DMS79 (cell line): ENCODE data around the gene IP6K2.

Source experiments
- DNase-seq: peaks from one replicate; lab custom pipeline; 2025; lab: John Stamatoyannopoulos, UW

IP6K2 gene

DNA sequence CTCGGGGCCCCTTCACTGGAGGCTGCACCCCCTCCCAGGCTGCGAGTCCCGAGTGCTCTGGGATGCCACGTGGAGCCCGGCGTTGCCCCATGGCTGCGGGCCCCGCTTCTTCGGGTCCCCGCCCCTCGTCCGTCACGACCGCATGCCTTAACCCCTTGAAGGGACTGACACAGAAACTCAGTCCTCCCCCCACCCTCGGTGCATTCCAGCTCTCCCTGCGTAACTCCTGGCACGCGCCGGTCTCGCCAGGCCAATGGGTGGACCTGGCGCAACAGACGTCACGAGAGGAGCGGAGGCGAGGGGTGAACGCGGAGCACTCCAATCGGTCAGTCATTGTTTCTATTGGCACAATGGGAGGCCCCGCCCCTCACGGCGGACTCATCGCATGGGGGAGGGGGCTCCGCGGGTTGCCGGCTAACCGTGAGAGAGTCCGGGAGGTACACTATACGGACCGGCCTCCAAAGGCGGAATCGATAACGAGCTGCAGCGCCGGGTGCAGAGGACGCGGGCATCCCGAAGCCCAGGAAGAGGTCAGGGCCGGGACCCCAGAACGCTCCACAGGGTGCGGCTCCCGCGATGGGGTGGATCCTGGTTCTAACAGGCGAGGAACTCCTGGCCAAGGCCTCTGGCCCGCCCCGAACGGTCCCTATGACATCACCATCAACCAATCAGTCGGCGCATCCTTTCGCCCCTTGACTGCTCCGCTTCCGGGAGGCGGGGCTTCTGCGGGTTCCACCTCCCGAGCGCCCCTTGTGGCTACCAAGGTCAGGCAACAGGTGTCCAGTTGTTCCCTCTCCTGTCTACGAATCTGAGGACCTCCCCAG, 53.3 kb downstream of the IP6K2 start:
- peak; percentile 85 for DNase-seq

DNA sequence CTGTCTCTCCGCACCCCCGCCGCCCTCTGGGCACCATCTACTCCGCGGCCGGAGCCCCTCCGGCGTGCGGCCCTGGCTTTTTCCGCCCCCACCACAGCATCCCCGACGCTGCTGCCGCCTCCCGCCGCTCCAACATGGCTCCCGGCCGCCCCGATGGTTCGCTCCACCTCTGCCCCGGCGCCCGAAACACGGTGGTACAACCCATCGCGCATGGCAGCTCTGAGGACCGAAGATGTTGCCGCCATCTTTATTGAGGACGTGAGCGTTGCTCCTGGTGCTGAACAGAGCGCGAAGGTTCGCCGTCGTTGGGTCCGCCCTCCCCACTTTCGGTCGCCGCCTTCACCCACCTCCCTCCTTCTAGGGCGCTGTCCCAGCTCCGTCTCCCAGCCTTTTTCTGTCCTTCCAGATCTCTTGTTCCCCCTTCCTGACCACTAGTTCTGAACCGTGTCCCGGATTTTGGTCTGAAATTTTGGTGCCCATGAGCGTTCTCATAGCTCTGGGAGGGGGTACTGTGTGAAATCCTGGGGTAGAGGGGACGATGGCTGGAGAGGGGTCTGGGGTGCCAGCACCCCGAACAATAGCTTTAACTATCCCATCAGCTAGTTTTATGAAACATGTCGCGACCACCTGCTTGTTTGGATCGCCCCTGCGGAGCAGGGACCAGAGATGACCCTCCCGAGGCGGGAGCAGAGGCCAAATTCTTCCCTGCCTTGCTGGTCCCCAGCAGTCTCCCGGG, 54.1 kb downstream of the IP6K2 start, which contains the start of gene CELSR3:
Gene CELSR3 (minus strand): TSS at position 134 of the 736 bp plus-strand sequence. CDS start 252 bp downstream, outside the sequence.
- DNase-seq, result peak; percentile 68

DNA sequence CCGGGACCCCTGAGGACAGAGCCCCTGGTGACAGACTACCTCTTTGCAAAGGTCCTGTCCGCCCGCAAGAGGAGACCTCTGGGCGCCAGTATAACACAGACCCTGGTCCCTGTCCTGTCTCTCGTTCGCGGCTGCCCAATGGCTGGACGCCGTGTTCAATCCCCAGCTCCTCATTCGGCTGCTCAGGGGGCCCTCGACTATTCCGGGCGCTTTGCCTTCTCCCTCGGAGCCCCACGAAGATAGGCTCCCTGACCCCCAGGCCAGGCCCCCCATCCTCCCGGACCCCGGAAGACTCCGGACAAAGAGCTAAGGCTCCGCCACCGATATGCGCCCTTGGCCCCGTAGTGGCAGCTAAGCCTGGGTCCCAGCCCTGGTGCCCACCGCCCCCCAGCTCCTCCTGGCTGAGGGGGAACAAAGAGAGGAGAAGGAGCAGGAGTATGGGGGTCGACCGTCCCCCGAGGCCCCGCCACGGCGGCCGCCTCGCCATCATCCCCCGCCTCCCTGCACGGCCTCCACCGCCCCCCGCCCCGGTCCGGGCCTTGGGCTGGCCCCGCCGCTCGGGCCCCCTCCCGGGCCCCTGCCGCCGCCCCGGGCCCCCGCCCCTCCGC, 54.8 kb downstream of the IP6K2 start:
- DNase-seq, result no peak

DNA sequence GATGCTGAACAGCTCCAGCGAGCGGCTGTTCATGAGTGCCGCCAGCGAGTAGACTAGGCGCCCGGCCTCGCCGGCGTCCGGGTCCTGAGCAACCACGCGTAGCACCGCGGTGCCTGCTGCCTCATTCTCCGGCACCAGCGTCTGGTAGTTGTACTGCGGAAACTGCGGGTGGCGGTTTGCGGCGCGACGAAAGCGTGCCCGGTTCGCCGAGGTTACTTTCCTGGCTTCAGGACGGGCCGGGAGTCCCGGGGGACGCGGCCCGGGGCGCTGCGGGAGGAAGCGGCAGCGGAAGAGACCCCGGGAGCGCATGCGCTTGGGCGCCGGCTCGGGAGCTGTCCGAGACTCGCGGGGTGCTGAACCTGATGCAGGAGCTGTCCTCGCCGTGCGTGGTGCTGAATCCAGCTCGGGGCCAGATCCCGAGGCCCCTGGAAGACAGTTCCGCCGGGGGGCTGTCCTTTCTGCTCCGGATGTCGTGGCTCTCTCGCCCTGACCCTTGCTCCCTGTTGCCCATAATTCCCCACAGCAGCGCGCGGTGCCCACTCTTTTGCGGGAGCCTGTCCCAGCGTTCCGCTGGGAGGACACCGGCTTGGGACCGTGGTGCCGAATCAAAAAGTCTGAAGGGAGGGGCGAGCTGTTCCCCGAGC, 55.4 kb downstream of the IP6K2 start:
- no peak for DNase-seq

DNA sequence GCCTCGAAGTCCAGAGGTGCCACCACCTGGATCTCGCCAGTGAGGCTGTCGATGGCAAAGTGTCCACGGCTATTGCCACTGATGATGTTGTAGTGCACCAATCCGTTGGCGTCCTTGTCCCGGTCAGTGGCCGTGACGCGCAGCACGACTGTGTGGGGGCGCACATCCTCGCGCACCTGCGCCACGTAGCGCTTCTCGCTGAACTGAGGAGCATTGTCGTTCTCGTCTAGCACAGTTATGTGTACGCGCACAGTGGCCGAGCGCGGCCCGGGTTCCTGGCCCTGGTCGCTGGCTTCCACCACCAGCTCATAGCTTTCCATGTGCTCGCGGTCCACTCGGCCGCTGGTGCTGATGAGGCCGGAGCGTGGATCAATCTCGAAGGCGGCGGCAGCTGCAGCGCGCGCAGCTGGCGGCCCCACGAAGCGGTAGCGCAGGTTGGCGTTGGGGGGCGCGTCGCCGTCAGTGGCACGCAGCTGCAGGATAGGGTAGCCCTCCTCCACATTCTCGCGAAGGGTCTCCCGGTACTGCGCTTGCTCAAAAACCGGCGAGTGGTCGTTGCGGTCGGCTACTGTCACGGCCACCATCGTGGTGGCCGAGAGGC, 56.1 kb downstream of the IP6K2 start:
- DNase-seq, result no peak

DNA sequence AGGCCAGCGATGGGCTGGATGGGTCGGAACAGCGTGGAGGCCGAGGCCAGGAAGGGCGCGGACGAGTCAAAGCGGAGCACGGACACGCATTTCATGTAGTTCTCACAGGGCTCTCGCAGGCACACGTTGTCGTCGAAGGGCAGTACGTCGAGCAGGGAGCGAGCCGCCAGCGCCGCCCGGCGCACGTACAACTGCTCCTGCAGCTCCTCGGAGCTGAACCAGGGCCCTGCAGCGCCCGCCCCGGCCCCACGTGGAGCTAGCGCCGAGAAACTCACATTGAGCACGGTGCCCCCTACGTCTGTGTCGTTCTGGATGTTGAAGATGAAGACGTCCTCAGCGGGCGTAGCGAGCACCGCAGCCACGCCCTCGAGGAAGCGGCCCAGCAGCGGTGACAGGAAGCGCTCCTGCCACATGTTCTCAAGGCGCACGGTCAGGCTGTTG, 60.2 kb downstream of the IP6K2 start:
- DNase-seq, result no peak

DNA sequence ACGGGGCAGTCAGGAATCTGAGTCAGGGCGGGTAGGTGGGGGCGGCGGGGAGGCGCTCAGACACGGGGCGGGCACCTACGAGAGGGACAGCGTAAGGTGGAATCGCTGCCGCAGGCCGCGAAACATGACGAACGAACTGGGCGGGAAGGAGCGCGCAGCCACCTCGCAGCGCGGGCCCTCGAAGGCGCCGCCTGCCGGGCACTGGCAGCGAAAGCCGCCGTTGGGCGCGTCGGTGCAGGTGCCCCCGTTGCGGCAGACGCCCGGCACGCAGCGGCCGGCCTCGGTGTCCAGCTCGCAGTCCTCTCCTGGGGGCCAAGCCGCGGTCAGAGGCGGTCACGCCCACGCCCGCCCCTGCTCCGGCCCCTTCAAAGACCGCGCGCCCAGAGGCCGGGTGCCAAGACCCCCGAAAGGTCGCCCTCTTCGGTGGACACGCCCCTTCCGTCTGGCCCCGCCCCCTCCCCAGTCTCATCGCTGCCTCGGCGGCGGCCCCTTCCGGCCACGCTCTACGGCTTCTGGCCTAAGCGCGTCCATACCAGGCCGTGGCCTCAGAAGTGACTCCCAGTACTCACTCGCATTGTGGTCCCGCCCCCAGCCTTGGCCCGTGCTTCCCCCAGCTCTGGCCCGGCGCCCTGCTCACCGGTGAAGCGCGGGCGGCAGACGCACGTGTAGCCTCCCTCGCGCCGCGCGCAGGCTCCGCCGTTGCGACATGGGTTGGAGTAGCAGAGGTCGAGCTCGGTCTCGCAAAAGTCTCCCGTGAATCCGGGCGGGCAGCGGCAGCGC, 60.8 kb downstream of the IP6K2 start:
- no peak for DNase-seq

DNA sequence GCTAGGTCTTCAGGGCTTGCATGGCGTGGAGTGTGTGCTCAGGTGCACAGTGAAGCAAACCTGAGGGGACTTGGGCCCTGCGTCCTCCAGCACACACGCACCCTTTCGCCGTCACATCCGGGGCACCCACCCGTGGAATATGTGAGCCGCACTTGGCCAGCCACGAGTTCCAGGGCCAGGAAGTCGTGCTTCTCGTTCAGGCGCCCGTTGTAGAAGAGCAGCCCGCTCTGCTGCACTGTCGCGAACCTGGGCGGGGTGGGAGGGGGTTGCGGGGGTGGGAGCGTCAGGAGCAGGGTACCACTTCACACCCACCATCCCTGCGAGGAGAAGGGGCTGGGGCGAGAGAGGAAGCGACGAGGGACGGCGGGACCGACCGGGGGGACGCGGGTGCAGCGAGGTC, 61.4 kb downstream of the IP6K2 start:
- no peak for DNase-seq

DNA sequence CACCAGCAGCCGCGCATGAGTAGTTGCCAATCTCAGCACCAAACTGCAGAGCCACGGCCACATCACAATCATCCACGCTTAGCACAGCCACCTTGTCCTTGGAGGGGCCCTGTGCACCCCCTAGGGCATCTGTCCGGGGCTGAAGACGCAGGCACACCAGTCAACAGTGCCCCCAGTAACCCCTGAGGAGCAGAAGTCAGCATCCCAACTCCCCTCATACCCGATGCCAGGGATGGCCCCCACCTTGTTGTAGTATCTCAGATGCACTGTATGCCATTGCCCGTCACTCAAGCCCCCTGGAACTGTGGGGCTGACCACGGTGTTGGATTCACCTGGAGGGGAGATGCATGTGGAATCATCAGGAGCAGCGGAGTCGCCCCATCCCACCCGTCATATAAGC, 62.0 kb downstream of the IP6K2 start:
- no peak for DNase-seq

DNA sequence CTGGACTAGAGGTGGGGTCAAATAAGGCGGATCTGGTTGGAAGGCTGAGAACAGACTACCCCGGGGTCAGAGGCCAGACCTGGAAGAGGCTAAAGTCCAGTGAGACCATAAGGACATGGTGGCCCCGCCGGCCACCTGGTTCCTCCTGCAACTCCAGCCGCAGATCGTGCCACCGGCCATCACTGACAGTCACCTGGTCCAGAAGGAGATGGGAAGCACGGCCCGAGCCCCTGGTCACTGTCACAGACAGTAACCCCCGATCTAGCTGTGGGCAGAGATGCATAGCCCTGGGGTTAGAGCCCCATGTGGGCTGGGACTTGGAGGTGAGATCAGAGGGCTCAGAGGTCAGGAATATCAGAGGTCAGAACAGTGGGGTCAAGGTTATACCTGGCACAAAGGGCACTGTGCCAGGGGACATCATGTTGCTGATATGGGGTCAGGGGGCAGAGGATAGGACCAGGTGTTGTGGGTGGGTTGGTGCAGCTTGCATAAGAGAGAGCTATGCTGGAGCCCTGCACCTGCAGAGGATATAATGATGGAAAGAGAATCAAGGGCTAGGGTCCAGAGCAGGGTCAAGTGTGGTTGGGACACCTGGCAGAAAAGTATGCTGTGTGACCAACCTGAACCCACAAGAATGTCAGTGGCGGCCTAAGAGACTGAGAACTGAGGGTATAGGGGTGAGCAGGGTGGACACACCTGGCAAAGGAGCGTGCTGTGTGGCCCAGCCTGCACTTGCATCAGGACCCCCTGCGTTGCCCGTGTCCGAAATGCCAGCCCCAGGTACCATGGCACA, 63.9 kb downstream of the IP6K2 start:
- DNase-seq, result no peak

DNA sequence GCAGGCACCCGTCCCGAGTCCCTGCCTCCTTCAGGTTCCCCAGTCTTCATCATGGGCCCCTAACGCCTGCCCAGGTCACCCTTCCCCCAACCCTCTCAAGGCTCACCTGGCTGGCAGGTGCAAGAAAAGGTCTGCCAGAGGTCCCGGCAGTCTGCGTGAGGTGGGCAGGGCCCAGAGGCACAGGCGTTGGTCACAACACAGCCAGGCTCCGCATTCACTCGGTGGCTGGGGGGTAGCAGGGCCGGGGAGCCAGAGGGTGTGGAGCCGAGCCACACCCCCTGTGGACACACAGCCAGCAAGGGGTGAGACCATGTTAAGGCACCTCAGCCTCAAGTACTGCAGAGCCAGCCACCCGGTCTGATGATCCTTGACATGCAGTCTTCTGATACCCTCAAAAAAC, 65.2 kb downstream of the IP6K2 start:
- DNase-seq, result no peak

DNA sequence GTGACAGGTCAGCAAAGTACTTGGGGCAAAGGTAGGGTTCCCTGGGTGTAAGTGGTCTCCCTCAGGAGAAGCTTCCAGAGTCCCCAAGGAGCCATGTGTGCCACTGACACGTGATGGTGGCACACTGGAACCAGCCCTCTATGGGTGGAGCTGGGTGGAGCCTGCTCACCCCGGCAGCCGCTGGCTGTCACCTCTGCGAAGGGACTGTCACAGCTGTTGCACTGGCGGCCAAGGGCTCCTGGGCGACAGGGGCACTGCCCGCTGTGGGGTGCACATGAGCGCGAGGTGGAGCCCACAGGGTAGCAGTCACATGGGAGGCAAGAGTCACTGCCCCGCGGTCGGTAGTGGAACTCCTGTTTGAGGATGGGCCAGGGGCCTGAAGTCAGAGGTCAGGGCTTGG, 66.3 kb downstream of the IP6K2 start:
- no peak for DNase-seq

DNA sequence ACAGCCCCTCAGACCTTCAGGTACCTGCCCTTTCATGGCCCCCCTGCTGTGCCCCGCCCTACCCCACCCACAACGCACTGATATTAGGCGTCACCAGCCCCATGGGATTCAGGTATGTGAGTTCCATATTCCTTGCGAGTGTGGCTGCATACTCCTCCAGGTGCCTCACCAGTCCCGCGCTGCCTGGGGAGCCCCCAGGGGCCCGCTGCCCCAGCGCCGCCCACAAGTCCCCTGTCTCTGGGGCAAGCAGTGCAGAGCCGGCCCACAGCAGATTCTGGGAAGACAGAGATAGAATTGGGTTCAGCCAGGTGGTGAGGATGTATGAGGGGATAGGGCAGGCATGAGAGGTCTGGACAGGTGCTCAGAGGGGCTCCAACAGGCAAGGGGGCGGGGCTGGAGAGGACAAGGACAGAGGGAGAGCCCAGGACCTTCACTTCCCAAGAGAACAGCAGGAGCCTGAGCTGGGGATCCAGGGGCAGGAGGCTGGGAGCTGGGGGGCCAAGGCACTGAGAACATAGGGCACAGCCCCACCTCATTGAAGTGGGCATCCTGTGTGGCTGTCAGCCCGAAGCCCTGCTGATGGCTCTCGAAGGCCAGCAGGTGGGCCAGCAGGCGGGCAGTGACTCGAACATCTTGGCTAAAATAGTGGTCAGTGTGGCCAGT, 68.7 kb downstream of the IP6K2 start:
- DNase-seq, result no peak

DNA sequence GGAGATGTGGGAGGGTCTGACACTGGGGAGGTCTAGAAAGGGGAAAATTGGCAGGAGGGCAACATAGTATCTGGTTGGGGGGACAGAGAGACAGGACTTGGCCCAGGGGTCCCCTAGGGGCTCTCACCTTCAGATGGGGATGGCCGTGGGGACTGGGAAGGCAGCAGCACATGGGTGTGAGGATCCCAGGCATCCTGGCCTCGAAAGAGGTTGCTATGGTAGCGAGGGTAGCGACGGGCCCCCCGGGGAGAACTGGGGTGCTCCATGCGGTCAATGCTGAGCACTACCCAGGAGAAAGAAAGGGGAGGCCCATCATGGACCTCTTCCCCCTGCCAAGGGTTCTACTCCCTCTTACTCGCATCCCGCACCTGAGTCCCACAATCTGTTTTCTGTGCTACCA, 69.3 kb downstream of the IP6K2 start:
- DNase-seq, result no peak

DNA sequence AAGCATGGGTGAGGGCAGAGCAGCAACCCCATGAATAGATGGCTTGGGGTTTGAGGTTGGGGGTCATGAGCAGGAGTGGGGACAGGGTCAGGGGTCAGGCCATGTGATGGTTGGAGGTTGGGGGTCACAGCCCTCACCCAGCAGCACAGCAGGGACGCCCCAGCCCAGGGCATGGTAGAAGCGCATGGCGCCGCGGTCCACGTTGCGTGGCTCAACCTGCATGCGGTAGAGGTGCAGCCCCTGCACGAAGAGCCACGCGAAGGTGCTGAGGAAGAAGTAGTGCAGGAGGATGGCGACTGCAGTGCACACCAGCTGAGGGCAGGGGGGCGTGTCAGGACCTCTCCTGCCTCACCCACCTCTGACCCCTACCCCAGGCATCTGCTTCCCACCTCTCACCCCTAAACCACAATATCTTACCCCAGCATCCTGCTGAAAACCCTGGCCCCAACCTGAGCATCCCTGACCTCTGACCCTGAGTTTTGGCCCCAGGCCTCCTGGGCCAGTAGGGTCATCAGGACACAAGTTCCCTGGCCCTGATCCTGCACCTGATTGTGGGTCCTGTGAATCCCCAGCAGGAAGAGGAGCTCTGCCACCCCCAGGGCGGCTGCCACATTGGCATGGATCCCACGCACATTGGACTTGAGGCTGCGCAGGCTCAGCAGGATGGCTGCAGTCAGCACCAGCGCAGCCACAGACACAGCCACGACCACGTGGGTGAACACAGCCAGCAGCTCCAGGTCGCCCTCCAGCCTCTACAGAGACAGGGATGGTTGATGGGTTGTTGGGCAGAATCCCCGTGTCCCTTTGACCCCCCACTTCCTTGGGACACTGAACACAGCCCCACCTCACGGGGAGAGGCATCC, 71.9 kb downstream of the IP6K2 start:
- DNase-seq, result no peak

DNA sequence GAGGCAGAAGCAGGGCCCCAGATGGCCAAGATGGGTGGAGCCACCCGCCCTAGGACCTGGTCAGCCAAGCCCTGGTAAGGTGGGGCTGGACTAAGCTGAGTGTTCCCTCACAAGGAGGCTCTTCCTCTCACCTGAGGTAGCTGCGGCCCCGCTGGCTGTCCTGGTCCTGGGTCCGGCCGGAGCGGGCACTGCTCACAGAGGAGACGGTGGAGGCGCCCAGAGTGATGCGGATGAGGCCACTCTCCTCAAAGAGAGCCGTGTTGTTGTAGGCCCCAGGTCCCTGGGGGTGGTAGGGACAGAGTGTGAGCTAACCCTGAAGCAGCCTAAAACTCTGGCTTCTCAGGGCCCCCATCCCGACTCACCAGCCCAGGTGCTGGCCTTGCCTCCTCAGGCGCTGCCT, 74.4 kb downstream of the IP6K2 start:
- DNase-seq, result no peak

DNA sequence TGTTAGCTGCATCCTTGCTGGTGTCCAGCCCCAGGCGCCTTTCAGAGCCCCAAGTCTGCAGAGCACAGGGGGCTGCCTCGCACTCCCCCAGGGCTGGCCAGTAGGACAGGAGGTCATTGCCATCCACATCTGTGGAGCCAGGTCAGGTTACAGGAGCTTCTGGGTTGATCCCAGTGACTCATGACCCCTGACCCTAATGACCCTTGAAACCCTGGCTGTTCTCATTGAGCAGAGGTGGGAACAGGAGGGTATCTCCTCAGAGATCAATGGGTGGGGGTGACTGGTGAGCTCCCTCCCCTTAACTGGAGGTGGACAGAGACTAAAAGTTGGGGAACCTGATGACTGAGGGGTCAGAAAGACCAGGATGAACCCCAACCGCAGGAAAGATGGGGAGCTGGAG, 75.6 kb downstream of the IP6K2 start:
- DNase-seq, result no peak

DNA sequence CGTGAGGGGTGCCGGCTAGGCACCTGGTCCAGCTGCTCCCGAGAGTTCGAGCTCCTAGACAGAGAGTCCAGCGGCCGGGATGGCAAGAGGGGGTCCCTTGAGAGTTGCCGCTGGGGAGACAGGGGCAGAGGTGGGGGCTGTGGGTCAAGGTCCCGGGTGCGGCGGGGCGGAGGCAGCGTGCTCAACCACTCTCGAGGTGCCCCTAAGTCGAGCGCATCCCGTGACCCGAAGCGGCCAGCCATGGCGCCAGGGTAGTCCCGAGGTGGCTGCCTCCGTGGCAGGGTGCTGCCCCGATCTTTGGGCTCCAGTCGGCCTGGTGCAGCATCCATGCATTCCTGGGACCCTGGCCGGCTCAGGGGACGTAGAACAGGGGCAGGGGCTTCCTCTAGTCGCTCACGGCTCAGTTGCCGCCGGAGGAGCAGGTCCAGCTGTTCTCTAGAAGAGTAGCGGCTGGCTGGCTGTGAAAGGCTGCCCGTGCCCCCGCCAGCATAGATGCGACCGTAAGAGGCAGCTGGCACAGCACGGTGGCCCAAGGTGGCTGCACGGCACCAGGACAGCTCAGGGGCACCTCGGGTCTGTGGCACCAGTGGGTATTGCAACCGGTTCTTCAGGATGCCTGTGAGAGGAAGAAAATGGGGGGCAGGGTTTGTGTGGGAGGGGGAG, 76.9 kb downstream of the IP6K2 start:
- DNase-seq, result no peak
